ENCODE results near the gene HBE1. TPM values are rescaled to one million over a fixed set of nuclear protein-coding genes. Genes with fewer than 3 reads are reported as not detected.

HBE1 gene
- total RNA-seq, 1 experiment from 2014 or later, result 3.2 TPM

DNA sequence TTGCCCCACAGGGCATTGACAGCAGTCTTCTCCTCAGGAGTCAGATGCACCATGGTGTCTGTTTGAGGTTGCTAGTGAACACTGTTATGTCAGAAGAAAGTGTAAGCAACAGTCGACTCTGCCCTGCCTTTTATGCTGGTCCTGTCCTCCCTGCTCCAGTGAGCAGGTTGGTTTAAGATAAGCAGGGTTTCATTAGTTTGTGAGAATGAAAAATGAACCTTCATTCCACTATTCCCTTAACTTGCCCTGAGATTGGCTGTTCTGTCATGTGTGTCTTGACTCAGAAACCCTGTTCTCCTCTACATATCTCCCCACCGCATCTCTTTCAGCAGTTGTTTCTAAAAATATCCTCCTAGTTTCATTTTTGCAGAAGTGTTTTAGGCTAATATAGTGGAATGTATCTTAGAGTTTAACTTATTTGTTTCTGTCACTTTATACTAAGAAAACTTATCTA, 35.3 kb downstream of the HBE1 start, which contains the start of gene HBD:
Gene HBD (minus strand): TSS at position 103 of the 454 bp plus-strand sequence. CDS start 50 bp downstream, at position 53.
- ATAC-seq (no peak; the same call in 1 of the 2 replicates), DNase-seq (ENCODE audit: low read depth, low spot score) (no peak)
- ChIA-PET CTCF (no interaction called here), POLR2A (no interaction called here)
- BruUV-seq (replicated peaks), result no TSS peak
- H3K36me3 ChIP-seq (ENCODE audit: control insufficient read depth, insufficient read depth, low read length), result no peaks in the 10 kb centered on the region
- H3K4me1 ChIP-seq (ENCODE audit: control insufficient read depth, insufficient read depth, low read length), result no peaks in the 10 kb centered on the region
- TF ChIP-seq, protein P1, sequence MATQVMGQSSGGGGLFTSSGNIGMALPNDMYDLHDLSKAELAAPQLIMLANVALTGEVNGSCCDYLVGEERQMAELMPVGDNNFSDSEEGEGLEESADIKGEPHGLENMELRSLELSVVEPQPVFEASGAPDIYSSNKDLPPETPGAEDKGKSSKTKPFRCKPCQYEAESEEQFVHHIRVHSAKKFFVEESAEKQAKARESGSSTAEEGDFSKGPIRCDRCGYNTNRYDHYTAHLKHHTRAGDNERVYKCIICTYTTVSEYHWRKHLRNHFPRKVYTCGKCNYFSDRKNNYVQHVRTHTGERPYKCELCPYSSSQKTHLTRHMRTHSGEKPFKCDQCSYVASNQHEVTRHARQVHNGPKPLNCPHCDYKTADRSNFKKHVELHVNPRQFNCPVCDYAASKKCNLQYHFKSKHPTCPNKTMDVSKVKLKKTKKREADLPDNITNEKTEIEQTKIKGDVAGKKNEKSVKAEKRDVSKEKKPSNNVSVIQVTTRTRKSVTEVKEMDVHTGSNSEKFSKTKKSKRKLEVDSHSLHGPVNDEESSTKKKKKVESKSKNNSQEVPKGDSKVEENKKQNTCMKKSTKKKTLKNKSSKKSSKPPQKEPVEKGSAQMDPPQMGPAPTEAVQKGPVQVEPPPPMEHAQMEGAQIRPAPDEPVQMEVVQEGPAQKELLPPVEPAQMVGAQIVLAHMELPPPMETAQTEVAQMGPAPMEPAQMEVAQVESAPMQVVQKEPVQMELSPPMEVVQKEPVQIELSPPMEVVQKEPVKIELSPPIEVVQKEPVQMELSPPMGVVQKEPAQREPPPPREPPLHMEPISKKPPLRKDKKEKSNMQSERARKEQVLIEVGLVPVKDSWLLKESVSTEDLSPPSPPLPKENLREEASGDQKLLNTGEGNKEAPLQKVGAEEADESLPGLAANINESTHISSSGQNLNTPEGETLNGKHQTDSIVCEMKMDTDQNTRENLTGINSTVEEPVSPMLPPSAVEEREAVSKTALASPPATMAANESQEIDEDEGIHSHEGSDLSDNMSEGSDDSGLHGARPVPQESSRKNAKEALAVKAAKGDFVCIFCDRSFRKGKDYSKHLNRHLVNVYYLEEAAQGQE (IDR thresholded peaks at IDR 0.05; ENCODE audit: insufficient read depth in 1 of 2, low read depth in 2 of 2, low read length in 1 of 2), result no peak
- TF ChIP-seq TCF7L2 (IDR thresholded peaks at IDR 0.05; ENCODE audit: low read depth, low read length) (no peak), POLR2AphosphoS5 (IDR thresholded peaks at IDR 0.05; ENCODE audit: low read depth, low read length) (no peak), SIN3A (IDR thresholded peaks at IDR 0.05; ENCODE audit: borderline replicate concordance, insufficient read depth, low read depth, low read length) (no peak)
- TF ChIP-seq, protein P2, sequence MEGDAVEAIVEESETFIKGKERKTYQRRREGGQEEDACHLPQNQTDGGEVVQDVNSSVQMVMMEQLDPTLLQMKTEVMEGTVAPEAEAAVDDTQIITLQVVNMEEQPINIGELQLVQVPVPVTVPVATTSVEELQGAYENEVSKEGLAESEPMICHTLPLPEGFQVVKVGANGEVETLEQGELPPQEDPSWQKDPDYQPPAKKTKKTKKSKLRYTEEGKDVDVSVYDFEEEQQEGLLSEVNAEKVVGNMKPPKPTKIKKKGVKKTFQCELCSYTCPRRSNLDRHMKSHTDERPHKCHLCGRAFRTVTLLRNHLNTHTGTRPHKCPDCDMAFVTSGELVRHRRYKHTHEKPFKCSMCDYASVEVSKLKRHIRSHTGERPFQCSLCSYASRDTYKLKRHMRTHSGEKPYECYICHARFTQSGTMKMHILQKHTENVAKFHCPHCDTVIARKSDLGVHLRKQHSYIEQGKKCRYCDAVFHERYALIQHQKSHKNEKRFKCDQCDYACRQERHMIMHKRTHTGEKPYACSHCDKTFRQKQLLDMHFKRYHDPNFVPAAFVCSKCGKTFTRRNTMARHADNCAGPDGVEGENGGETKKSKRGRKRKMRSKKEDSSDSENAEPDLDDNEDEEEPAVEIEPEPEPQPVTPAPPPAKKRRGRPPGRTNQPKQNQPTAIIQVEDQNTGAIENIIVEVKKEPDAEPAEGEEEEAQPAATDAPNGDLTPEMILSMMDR (IDR thresholded peaks at IDR 0.05), result no peak
- in situ Hi-C loops (cut with HindIII; ENCODE audit: low pct_unique_long_range_greater_than_20kb, low sequenced_read_pairs), result no loop called here
- H3K4me3 ChIP-seq (ENCODE audit: low read depth in 2 of 2, low read length in 2 of 2), result no peak within 1 kb of the TSS
- no peaks in the 10 kb centered on the region for H3K9me3 ChIP-seq (ENCODE audit: control insufficient read depth, insufficient read depth, low read depth, low read length)
- intact Hi-C loops (cut with micrococcal nuclease; ENCODE audit: unreplicated experiment), result no loop called here
- H3K27me3 ChIP-seq (ENCODE audit: control insufficient read depth, insufficient read depth, low read length), result 0 out of 2 replicates have a peak, but pooled peaks cover under 1% of the 10 kb centered on the region
- H3K27ac ChIP-seq (ENCODE audit: low read length), result no peak within 1 kb of the TSS

DNA sequence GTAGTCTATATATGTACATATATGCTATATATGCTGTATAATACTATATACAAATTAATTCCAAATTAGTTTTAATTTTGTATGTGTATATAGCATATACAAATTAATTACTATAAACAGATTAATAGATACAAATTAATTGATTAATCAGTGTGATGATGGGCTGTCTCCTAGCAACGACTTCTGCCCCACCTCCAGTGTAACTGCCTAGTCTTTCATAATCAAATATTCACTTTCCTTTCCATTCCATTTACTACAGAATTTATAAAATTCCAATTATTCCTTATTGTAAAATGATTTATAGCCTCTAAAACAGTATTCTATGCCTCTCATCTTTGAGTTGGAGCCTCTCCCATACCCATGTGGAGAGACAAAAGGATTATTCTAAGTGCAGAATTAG, 36.4 kb downstream of the HBE1 start:
- intact Hi-C loops (cut with micrococcal nuclease; ENCODE audit: unreplicated experiment) (no loop called here), in situ Hi-C loops (cut with HindIII; ENCODE audit: low pct_unique_long_range_greater_than_20kb, low sequenced_read_pairs) (no loop called here)
- Histone ChIP-seq H3K9me3 (ENCODE audit: control insufficient read depth, insufficient read depth, low read depth, low read length) (no peaks in the 10 kb centered on the region), H3K27ac (ENCODE audit: low read length) (no peak overlapping the region), H3K4me1 (ENCODE audit: control insufficient read depth, insufficient read depth, low read length) (no peaks in the 10 kb centered on the region), H3K27me3 (ENCODE audit: control insufficient read depth, insufficient read depth, low read length) (no peaks in the 10 kb centered on the region), H3K36me3 (ENCODE audit: control insufficient read depth, insufficient read depth, low read length) (no peaks in the 10 kb centered on the region), H3K4me3 (ENCODE audit: low read depth in 2 of 2, low read length in 2 of 2) (no peak overlapping the region)
- no peak for DNase-seq (ENCODE audit: low read depth, low spot score)
- no TSS peak for BruUV-seq (replicated peaks)
- ChIA-PET CTCF (no interaction called here), POLR2A (no interaction called here)
- ATAC-seq, result no peak
- TF ChIP-seq POLR2AphosphoS5 (IDR thresholded peaks at IDR 0.05; ENCODE audit: low read depth, low read length), result no peak
- TF ChIP-seq, protein P2 (IDR thresholded peaks at IDR 0.05), result no peak
- TF ChIP-seq TCF7L2 (IDR thresholded peaks at IDR 0.05; ENCODE audit: low read depth, low read length), result no peak
- TF ChIP-seq, protein P1 (IDR thresholded peaks at IDR 0.05; ENCODE audit: insufficient read depth in 1 of 2, low read depth in 2 of 2, low read length in 1 of 2), result no peak
- no peak for TF ChIP-seq SIN3A (IDR thresholded peaks at IDR 0.05; ENCODE audit: borderline replicate concordance, insufficient read depth, low read depth, low read length)

Data from Panc1 (cell line).